T-helper 2 cell treated with Interferon-gamma antibody and Interleukin-4, amounts not matched to agents 5 μg/mL and 100 μg/mL, for 36 hours (primary cell): Measurements from ENCODE around the gene TANC1.
"Not testable (repeated sequence)": the region's sequence is repeated elsewhere in the genome, so short reads cannot be mapped to it uniquely, and the experiment has no call there.

Experiments
- DNase-seq: peaks from one replicate; pipeline ENCODE4 v3.0.0; 2021; ENCODE audit warnings: low spot score
- H3K27ac Mint-ChIP-seq: one replicate; pipeline ENCODE4 v1.8.0; 2021; ENCODE audit warnings: mild to moderate bottlenecking, mixed read lengths
- H3K27me3 Mint-ChIP-seq: one replicate; pipeline ENCODE4 v1.8.0; 2021; ENCODE audit warnings: low read depth, mixed read lengths
- H3K36me3 Mint-ChIP-seq: one replicate; pipeline ENCODE4 v1.8.0; 2021; ENCODE audit warnings: low read depth, mixed read lengths
- H3K4me1 Mint-ChIP-seq: one replicate; pipeline ENCODE4 v1.8.0; 2021; ENCODE audit warnings: low read depth, mixed read lengths
- H3K4me3 Mint-ChIP-seq: one replicate; pipeline ENCODE4 v1.8.0; 2022; ENCODE audit warnings: mild to moderate bottlenecking, moderate library complexity, mixed read lengths
- H3K9me3 Mint-ChIP-seq: one replicate; pipeline ENCODE4 v1.8.0; 2021; ENCODE audit warnings: mixed read lengths

TANC1 gene

DNA sequence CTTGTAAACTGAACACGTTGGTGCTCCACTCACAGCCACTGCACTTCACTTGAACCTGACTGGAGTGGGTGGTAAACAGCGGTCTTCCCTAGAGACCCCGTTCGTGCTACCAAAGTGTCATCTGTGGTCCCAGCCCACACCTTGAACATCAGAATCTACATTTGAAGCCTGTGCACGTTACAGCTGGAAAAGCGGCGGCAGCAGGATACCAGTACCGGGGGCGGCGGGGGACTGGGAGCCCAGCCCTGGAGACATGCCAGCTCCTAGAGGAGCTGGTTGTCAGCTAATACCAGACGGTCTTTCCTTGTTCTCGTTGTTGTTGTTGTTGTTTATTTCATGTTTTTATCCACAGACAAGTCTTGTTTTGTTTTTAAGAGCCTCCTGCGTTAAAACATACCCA, 161.4 kb downstream of the TANC1 start:
- DNase-seq, result no peak
- H3K9me3 Mint-ChIP-seq, result no peaks in the 10 kb centered on the region
- H3K36me3 Mint-ChIP-seq, result no peaks in the 10 kb centered on the region
- no peak overlapping the region for H3K4me3 Mint-ChIP-seq
- no peaks in the 10 kb centered on the region for H3K4me1 Mint-ChIP-seq
- no peak overlapping the region for H3K27ac Mint-ChIP-seq
- H3K27me3 Mint-ChIP-seq, result no peaks in the 10 kb centered on the region

DNA sequence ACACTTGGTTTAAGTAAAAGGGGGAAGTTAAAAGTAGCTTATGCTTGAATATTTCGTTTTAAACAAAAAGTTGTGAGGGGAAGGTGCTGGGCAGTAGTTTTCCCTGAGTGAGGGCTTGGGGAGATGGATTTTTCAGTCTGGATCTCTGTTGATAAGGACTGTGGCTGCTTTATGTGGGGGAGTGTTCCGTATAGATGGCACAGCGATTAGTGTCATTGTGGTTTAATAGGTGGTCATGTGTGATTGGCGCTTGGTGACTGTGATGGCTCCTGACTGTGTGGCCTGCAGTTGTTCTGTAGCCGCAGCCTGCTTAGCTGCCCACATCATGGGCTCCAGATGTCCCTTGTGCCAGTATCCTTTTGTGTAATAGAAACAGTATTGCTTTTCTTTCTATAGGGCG, 161.9 kb downstream of the TANC1 start:
- H3K4me3 Mint-ChIP-seq, result no peak overlapping the region
- H3K4me1 Mint-ChIP-seq, result no peaks in the 10 kb centered on the region
- DNase-seq, result no peak
- H3K36me3 Mint-ChIP-seq, result no peaks in the 10 kb centered on the region
- H3K9me3 Mint-ChIP-seq, result no peaks in the 10 kb centered on the region
- no peak overlapping the region for H3K27ac Mint-ChIP-seq
- H3K27me3 Mint-ChIP-seq, result no peaks in the 10 kb centered on the region

DNA sequence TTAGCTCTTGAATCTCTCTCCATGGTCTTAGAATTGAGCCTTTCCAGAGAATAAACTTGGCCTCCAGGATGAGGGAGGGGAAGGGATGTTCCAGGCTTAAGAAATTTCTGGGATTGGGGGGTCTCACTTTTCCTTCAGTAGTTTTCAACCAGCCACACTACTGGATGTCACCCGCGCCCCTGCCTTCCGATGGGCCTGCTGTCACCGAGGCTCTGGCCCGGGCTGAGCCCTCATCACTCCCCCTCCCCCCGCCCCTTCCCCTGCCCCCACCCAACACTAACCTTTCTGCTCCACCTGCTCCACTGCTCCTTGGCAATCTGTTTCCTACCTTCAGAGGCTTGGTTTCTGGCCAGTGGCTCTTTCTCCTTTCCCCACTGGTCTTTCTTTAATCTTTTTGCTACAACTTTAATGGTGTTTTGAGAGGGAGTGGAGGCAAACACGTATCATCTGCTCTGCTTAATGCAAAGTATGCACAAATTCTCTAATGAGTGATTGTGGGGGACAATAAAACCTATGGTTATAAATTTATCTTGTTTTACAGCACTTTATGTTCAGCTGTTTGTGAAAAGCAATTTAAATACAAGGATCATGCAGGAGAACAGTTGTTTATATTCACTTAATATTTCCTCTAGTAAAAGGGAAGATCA, 162.9 kb downstream of the TANC1 start:
- H3K36me3 Mint-ChIP-seq, result no peaks in the 10 kb centered on the region
- H3K9me3 Mint-ChIP-seq, result no peaks in the 10 kb centered on the region
- H3K27ac Mint-ChIP-seq, result no peak overlapping the region
- H3K4me1 Mint-ChIP-seq, result no peaks in the 10 kb centered on the region
- DNase-seq, result no peak
- H3K27me3 Mint-ChIP-seq, result no peaks in the 10 kb centered on the region
- no peak overlapping the region for H3K4me3 Mint-ChIP-seq

DNA sequence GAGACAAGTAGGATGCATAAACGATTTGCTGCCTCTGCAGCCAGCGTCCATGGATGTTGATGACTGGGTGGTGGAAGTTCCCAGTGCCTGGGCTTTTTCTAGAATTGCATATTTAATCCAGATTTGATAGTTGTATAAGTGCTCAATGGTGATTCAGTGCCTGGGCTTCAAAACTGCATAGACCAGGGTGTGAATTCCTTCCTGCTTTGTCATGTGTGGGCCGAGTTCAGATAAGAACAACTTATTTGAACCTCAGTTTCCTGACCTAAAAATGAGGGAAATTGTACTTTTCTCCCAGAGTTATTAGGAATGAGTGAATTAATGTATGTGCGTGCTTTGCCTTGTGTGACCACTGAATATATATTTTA, 163.5 kb downstream of the TANC1 start:
- Mint-ChIP-seq H3K4me3 (no peak overlapping the region), H3K27me3 (peaks cover 1% of the 10 kb centered on the region), H3K27ac (no peak overlapping the region), H3K36me3 (no peaks in the 10 kb centered on the region), H3K4me1 (no peaks in the 10 kb centered on the region), H3K9me3 (no peaks in the 10 kb centered on the region)
- DNase-seq, result no peak

DNA sequence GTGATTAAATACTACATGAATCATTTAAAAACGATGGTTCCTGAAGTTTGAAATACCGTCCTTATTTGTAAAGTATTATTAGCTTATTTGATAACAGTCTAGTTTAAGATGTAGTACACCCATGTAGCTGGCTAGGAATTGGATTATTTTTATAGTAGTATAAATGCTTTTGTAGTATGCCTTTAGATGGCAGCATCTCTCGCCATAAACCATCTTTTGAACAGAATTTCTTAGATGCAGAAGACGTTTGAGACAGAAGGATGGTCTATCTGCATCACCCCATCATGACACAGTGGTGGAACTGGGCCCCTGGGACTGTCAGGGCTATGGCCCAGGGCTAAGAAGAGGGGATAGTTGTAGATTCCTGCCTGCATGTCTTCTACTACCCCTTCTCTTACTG, 165.4 kb downstream of the TANC1 start:
- no peaks in the 10 kb centered on the region for H3K4me1 Mint-ChIP-seq
- no peak for DNase-seq
- H3K27ac Mint-ChIP-seq, result no peak overlapping the region
- H3K4me3 Mint-ChIP-seq, result no peak overlapping the region
- no peaks in the 10 kb centered on the region for H3K36me3 Mint-ChIP-seq
- no peaks in the 10 kb centered on the region for H3K9me3 Mint-ChIP-seq
- peaks cover 8% of the 10 kb centered on the region for H3K27me3 Mint-ChIP-seq

DNA sequence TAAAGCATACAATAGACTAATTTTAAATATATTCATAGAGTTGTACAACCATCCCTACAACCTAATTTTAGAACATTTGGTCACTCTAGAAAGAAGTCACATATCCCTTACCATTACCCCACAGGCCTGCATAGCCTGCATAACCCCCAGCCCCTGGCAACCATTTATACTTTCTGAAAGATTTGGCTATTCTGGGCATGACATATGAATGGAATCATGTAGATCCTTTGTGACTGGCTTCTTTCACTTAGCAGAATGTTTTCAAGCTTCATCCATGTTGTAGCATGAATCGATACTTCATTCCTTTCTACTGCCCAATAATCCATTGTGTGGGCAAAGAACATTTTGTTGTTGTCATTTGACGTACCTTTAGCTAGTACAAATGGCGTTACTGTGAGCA, 166.5 kb downstream of the TANC1 start:
- DNase-seq, result no peak
- H3K27ac Mint-ChIP-seq, result no peak overlapping the region
- no peak overlapping the region for H3K4me3 Mint-ChIP-seq
- no peaks in the 10 kb centered on the region for H3K36me3 Mint-ChIP-seq
- H3K9me3 Mint-ChIP-seq, result no peaks in the 10 kb centered on the region
- H3K27me3 Mint-ChIP-seq, result peaks cover 10% of the 10 kb centered on the region
- H3K4me1 Mint-ChIP-seq, result no peaks in the 10 kb centered on the region

DNA sequence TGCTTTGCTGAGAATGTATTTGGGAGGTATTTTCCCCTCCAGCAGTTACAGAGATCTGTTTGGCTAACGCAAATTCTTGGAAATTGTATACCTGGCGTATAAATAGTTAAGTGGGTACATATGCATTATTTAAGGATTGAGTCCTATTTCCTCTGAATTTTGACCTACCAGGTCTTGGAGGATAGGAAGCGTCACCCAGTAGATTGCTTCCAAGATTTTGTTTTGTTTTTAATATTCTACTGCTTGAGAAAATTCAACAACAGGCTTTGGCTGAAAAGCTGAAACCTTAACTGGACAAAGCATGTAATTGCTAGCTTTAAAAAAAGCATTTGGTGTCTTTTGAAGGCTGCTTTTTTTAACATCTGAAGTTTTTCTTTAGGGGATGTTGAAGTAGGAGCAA, 168.0 kb downstream of the TANC1 start:
- no peak overlapping the region for H3K27ac Mint-ChIP-seq
- peaks cover 10% of the 10 kb centered on the region for H3K27me3 Mint-ChIP-seq
- H3K36me3 Mint-ChIP-seq, result no peaks in the 10 kb centered on the region
- H3K4me1 Mint-ChIP-seq, result no peaks in the 10 kb centered on the region
- H3K9me3 Mint-ChIP-seq, result no peaks in the 10 kb centered on the region
- H3K4me3 Mint-ChIP-seq, result no peak overlapping the region
- DNase-seq, result no peak

DNA sequence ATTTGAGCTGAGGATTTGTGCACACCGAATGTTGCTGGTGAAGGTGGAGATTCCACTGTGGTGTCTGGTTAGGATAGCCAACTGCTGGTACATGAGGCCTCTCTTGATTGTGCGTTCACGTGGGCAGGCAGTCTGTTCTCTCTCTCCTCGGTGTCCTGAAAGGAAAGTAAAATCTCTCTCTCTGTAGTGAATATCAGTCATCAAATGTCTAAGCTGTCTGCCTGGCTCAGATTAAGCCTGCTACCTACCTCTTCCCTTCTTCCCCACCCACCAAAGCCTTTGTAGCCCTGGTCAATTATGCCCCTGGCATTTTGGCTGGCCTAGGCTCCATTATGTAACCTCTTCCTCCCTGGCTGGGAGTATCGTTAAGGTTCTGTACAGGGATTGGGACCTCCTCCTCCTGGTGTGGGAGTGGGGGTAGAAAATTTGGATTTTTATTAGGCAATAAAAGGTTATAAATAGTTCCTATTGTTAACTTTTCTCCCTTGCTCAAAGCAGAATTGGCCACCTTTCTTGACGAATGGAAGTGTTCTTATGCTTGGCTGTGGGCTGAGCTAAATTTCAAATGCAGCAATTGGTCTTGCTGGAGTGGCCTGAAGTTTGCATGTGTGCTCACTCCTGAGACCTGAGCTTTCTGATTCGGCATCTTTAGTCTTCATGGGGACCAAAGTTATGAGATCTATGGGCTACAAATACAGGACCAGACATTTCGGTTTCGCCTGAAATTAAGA, 169.2 kb downstream of the TANC1 start:
- Mint-ChIP-seq H3K27ac (no peak overlapping the region), H3K27me3 (peaks cover 10% of the 10 kb centered on the region), H3K36me3 (no peaks in the 10 kb centered on the region), H3K9me3 (no peaks in the 10 kb centered on the region), H3K4me1 (no peaks in the 10 kb centered on the region), H3K4me3 (no peak overlapping the region)
- no peak for DNase-seq

DNA sequence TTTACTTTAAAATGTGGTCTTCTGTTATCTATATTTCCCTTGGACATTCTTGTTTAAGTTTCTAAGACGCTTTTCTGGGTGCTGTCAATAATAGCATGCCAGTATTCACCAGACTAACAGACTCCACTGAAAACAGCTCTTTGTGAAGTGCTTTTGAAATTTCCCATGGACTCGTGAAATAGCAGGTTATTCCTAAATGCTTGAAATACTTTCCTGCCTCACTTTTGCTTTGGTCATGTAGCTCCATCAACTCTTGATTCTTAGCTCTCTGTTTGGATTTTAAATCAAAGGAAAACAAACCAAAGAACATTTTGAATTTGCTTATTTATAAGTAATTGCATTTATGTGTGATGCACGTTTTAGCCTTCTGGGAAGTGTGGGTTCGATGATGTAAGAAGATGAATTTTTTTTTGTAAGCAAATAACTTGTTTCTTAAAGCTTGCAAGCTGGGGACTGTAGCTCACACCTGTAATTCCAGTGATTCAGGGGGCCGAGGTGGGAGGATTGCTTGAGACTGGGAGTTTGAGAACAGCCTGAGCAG, 170.3 kb downstream of the TANC1 start:
- no peak overlapping the region for H3K27ac Mint-ChIP-seq
- peaks cover 10% of the 10 kb centered on the region for H3K27me3 Mint-ChIP-seq
- H3K9me3 Mint-ChIP-seq, result no peaks in the 10 kb centered on the region
- H3K4me3 Mint-ChIP-seq, result no peak overlapping the region
- no peaks in the 10 kb centered on the region for H3K4me1 Mint-ChIP-seq
- no peak for DNase-seq
- H3K36me3 Mint-ChIP-seq, result no peaks in the 10 kb centered on the region

DNA sequence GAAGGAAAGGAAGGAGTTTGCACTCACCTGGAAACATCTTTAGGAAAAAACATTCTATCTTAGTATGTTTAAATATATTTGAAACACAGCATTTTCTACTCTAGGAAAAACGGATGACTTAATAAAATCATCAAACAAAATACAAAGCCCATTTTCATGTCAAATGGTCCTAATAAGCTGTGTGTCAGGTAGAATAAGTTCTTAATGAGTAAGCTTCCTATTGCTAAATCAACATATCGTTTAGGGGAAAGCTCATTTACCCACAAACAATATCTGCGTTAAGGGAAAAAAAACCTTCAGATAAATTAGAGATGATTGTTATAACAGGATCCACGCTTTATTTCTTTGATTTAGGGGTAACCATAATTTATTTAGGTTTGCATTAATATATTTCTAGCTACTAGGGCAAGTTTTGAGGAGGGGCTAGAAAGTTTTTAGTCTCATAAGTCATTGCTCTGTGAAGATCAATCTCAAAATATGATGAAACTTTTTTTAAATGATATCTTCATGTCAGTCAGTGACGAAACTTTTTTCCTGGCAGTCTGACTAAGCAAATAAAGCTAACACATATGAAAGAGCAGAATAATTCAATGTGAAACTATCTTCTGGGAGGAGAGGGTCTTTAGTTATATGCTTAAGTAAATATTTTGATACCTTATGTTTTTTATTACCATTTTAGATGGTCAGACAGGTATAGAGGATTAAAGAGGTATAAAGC, 170.9 kb downstream of the TANC1 start:
- Mint-ChIP-seq H3K4me1 (no peaks in the 10 kb centered on the region), H3K4me3 (no peak overlapping the region), H3K9me3 (no peaks in the 10 kb centered on the region), H3K36me3 (no peaks in the 10 kb centered on the region), H3K27ac (no peak overlapping the region), H3K27me3 (peaks cover 12% of the 10 kb centered on the region)
- DNase-seq, result no peak

DNA sequence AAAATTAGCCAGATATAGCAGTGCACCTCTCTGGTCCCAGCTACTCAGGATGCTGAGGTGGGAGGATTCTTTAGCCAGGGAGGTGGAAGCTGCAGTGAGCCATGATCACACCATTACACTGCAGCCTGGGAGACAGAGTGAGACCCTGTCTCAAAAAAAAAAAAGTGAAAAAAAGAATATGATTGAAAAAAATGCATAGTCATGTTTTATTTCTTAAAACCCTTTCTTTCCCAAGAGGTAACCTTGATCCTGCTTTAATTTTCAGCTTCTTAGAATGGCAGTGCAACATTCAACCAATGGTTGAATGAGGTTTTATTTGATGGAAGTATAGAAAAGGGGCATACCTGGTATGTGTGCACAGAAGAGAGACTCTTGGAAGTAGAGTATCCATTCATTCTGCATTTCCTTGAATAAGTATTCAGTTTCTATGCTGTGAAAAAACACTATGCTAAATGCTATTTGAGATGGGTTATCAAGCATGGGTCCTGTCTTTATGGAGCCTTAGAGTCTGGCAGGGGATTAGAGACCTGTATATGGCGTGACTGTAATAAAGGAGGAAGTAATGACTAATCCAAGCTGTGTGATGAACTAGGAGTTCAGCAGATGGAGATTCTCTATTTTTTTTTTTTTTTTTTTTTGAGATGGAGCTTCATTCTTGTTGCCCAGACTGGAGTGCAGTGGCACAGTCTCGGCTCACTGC, 171.8 kb downstream of the TANC1 start:
- H3K4me1 Mint-ChIP-seq, result no peaks in the 10 kb centered on the region
- H3K9me3 Mint-ChIP-seq, result no peaks in the 10 kb centered on the region
- H3K27me3 Mint-ChIP-seq, result peaks cover 15% of the 10 kb centered on the region
- no peak overlapping the region for H3K4me3 Mint-ChIP-seq
- H3K36me3 Mint-ChIP-seq, result no peaks in the 10 kb centered on the region
- no peak overlapping the region for H3K27ac Mint-ChIP-seq
- DNase-seq, result no peak

DNA sequence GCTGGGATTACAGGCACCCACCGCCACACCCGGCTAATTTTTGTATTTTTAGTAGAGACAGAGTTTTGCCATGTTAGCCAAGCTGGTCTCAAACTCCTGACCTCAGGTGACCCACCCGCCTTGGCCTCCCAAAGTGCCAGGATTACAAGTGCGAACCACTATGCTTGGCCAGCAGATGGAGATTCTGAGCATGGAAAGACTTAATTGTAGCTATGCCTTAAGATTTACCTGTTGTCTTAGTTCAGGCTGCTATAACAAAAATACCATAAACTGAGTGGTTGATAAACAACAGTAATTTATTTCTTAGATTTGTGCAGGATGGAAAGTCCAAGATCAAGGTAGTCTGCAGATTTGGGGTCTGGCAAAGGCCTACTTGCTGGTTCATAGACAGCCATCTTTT, 172.4 kb downstream of the TANC1 start:
- H3K27me3 Mint-ChIP-seq, result peaks cover 15% of the 10 kb centered on the region
- not testable (repeated sequence) for H3K4me1 Mint-ChIP-seq, DNase-seq, H3K4me3 Mint-ChIP-seq, H3K9me3 Mint-ChIP-seq, H3K27ac Mint-ChIP-seq, H3K36me3 Mint-ChIP-seq

DNA sequence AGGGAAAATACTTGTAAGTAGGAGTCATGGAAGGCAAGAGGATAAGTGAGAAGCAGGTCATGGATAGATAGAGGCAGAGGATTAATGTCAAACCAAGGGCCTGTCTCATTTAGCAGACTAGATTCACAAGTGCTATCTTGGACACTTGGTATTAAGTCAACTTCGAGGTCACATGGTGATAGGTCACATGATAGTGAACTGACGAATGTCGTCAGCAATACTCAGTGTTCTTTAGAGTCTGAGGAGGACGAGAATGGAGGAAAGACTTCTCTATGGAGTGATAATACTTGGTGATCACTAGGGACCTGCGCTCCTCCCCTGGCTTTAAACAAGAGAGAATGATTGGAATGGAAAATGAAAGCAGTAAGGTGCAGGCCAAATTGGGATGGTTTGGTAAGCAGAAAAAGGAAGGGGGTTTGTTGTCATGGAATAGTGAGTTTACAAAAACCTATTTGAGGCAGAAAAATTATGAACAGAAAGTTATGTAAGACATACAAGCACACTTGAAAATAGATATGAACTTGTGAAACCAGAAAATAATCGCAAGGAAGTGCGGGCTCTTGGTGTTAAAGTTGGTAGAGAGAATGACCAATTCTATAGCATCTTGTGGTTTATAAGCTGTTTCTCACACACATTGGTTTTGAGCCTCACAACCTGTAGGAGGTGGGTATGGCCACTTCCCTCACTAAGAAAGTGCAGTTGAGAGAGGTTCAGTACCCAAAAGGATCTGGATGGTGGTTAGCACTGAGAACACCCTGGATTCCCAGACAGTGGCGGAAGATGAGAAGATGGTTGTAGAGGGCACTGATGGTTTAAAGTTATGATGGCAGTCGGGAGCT, 176.6 kb downstream of the TANC1 start:
- peaks cover 5% of the 10 kb centered on the region for H3K27me3 Mint-ChIP-seq
- H3K36me3 Mint-ChIP-seq, result no peaks in the 10 kb centered on the region
- no peak overlapping the region for H3K4me3 Mint-ChIP-seq
- H3K27ac Mint-ChIP-seq, result no peak overlapping the region
- peaks cover 5% of the 10 kb centered on the region for H3K4me1 Mint-ChIP-seq
- H3K9me3 Mint-ChIP-seq, result no peaks in the 10 kb centered on the region
- no peak for DNase-seq
